H54 (cell line): ENCODE data around the gene DDX49.
"Not testable (repeated sequence)": the region's sequence is repeated elsewhere in the genome, so short reads cannot be mapped to it uniquely, and the experiment has no call there.

Source experiments
- DNase-seq: peaks from one replicate; pipeline ENCODE4 v3.0.0; 2011; ENCODE audit warnings: low spot score, mixed read lengths; ENCODE audit not compliant: insufficient read length
- FAIRE-seq: peaks from 3 replicates; lab custom pipeline; 2011; peaks lifted over from hg19 to GRCh38; lab: Jason Lieb, UNC
- POLR2A ChIP-seq: IDR thresholded peaks from 2 replicates; pipeline ENCODE4 v1.6.1; 2011; ENCODE audit warnings: low read depth, mild to moderate bottlenecking, low read length

Gene DDX49

GRCh38 chr19:18910801-18911436, 8.6 kb upstream of the DDX49 start:
- DNase-seq: no peak
- no peak for TF ChIP-seq POLR2A
- FAIRE-seq: no peak

GRCh38 chr19:18912933-18913332, 6.6 kb upstream of the DDX49 start:
- no peak for TF ChIP-seq POLR2A
- DNase-seq: no peak
- FAIRE-seq: no peak

DNA sequence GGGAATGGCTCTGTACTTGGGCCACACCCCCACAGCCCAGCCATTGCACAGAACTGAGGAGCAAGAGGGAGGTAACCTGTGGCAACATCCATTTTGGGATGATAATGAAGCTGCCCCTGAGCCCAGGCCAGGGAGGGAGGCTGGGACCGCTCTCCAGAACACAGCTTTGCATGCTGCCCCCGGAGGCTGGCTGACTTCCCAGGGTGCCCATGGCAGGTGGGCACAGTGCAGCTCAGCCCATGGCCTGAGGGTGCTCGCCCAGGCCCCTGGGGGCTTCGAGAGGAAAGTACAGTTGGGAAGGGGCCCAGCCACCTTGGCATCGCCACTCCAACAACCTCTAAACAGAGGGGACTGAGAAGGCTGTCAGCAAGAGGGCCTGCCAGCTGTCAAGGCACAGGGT, 6.0 kb upstream of the DDX49 start:
- DNase-seq (no peak), FAIRE-seq (no peak)
- no peak for TF ChIP-seq POLR2A

DNA sequence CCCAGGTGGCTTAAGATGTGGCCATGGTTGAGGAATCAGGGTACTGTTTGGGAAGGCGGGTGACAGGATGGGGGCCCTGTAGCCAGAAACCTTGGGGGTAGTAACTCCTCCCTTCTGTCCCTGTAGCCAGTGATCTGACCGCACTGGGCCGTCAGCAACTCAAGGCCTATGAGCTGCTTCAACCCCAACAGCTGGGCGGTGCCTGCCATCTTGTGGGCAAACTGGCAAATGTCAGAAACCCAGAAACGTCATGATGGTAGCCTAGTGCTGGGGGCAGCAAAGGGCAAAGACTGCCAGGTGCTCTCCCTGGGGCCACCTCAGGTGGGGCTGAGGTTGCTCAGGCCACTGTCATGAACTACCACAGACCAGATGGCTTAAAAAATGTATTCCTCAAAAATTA, 3.9 kb upstream of the DDX49 start:
- FAIRE-seq (no peak), DNase-seq (no peak)

GRCh38 chr19:18917593-18917992, 1.9 kb upstream of the DDX49 start:
- DNase-seq, FAIRE-seq: not testable (repeated sequence)

More for the DNA sequence above, 3.9 kb upstream of the DDX49 start:
- no peak for TF ChIP-seq POLR2A

DNA sequence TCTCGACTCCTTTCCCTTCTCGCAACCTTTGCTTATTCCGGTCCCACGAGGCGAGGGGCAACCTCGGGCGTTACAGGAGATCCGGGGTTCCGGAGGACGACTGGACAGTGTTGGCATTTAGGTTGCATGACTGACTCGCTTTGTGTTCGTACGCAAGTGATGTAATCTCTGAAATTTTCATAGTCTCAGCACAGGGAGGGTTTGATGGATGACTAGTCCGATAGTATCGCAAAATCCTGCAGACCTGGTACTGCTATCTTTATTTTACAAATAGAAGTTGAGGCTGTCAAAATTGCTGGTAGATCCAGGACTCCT, 342 bp downstream of the DDX49 start:
- DNase-seq: no peak
- FAIRE-seq: no peak
- no peak for TF ChIP-seq POLR2A

GRCh38 chr19:18920400-18920799, 885 bp downstream of the DDX49 start:
- DNase-seq (no peak), FAIRE-seq (no peak)
- no peak for TF ChIP-seq POLR2A

GRCh38 chr19:18921593-18921992, 2.1 kb downstream of the DDX49 start:
- no peak for TF ChIP-seq POLR2A
- FAIRE-seq (no peak), DNase-seq (no peak)

DNA sequence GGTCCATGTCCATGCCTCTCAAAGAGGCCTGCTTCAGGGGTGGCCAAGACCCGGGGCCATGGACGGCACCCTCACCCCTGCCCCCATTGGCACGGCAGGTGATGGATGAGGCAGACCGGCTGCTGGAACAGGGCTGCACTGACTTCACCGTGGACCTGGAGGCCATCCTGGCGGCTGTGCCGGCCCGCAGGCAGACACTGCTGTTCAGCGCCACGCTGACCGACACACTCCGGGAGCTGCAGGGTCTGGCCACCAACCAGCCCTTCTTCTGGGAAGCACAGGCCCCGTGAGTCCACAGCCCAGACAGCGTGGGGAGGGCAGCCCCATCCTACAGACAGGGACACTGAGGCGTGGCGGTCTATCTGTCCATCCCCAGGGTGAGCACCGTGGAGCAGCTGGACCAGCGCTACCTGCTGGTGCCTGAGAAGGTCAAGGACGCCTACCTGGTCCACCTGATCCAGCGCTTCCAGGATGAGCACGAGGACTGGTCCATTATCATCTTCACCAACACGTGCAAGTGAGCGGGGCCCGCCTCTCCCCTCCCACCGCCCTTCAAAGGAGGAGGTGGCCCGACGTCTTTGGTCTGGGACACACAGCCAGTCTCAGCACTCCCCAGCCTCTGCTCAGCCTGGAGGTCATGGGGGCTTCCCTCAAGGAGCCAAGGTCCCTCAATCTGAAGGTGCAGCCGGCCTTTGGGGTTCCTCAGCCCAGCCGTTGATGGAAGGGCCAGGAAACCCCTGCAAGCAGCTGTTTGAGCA, 2.9 kb downstream of the DDX49 start:
- no peak for TF ChIP-seq POLR2A
- FAIRE-seq: no peak
- no peak for DNase-seq

GRCh38 chr19:18924684-18925213, 5.2 kb downstream of the DDX49 start:
- DNase-seq (no peak), FAIRE-seq (no peak)
- TF ChIP-seq POLR2A: no peak

DNA sequence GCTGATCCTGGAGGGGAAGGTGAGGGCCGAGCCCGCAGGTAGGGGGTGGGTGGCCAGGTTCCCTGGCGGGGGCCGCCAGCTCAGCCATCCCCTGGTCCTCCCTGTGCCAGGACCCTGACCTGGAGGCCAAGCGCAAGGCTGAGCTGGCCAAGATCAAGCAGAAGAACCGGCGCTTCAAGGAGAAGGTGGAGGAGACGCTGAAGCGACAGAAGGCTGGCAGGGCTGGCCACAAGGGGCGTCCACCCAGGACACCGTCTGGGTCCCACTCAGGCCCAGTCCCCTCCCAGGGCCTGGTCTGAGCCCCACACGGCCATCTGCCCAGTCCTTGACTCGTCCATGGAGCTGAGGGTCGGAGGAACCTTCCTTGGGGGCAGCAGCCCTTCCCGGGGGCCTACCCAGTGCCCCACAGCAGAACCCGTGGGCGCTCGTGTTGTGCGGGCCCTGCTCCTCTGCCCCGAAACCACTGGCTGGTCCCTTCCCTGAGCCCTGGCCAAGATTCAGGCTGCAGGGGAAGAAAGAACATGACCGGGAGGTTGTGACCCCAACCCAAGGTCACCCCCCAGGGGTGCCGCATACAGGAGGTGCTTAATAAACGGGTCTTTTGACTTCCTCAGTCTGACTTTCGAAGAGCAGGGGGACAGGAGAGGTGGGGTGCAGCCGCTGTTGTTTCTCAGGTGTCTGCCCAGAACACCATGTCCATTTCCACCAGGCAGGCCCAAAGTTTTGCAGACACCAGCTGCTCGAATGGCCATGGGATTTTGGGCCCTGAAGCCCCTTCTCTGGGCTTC, 8.7 kb downstream of the DDX49 start:
- FAIRE-seq: no peak
- DNase-seq: no peak
- TF ChIP-seq POLR2A: no peak

DNA sequence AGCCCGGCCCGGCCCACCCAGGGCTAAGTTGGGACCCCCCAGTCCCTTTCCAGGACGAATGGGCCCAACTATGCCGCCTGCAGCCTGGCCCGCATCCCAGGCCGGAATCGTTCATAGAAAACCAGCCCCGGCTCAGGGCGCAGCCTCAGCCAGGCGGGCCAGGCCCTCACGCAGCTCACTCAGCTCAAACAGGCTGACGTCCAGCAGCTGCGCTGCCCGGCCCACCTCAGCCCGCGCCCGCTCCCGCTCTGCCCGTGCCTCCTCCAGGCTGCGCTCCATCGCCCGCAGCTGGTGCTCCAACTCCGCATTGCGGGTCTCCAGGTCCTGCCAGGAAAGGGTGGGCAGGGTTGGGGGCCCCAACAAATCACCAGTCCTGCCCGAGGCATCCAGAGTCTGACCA, 9.8 kb downstream of the DDX49 start:
- no peak for DNase-seq
- no peak for FAIRE-seq
- TF ChIP-seq POLR2A: no peak

GRCh38 chr19:18931316-18932162, 12.0 kb downstream of the DDX49 start:
- TF ChIP-seq POLR2A: no peak
- FAIRE-seq: no peak

More at GRCh38 chr19:18931316-18932162, 12.0 kb downstream of the DDX49 start:
- DNase-seq: no peak
